NCI-H2196 (cell line): ENCODE results near the gene STON2.
A peak's percentile ranks its signal among the peaks of the same experiment; 100 is the strongest.
"Not testable (repeated sequence)": the region's sequence is repeated elsewhere in the genome, so short reads cannot be mapped to it uniquely, and the experiment has no call there.

Source experiments
- DNase-seq: peaks from one replicate; lab custom pipeline; 2025; ENCODE audit not compliant: unreplicated experiment; lab: John Stamatoyannopoulos, UW

Gene STON2

GRCh38 chr14:81224222-81224621 lies 175.9 kb downstream of the STON2 start:
- no peak for DNase-seq

GRCh38 chr14:81223788-81224187 lies 176.3 kb downstream of the STON2 start:
- not testable (repeated sequence) for DNase-seq

- DNase-seq, result no peak
Measured at GRCh38 chr14:81222691-81223090, 177.4 kb downstream of the STON2 start.

- no peak for DNase-seq
Measured at GRCh38 chr14:81222126-81222525, 178.0 kb downstream of the STON2 start.

- no peak for DNase-seq
Measured at GRCh38 chr14:81221579-81222102, 178.5 kb downstream of the STON2 start.

DNA sequence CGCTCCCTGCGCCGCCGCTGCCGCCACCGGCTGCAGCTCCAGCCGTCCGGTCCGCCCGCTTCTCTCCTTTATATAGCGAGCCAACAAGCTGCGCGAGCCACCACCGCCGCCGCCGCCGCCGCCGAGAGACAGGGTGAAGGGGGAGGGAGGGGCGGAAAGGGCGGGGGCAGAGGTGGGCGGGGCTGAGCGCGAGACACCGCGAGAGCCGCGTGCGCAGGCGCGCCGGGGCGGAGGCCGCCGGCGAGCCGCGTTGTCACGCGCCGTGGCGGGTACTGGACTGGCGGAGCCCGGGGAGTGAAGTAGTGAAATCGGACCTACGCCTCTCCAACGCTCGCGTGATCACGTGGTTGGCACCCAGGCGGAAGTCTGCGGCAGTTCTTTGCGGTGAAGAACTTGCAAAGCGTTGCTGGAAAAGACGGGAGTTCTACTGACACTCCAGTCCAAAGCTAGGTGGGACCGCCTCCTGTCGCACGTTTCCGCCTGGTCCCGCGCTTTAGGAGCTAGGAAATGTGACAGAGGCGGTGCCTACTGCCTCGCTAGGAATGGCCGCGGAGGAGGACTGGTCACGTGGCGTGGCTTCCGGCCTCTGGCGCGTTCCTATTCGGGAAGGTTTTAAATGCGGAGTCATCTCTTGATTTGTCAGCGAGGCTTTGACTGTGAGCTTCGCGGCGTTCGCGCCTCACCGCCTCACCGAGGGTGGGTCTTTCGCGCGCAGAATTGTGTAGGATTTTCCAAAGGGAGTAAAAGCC lies 179.1 kb downstream of the STON2 start, which contains the start of gene GTF2A1:
GTF2A1 (minus strand) TSS at position 130 of the 749 bp plus-strand sequence. CDS start 441 bp downstream, outside the sequence.
- DNase-seq, result peak; percentile 97

GRCh38 chr14:81220580-81220829 lies 179.6 kb downstream of the STON2 start:
- no peak for DNase-seq

DNA sequence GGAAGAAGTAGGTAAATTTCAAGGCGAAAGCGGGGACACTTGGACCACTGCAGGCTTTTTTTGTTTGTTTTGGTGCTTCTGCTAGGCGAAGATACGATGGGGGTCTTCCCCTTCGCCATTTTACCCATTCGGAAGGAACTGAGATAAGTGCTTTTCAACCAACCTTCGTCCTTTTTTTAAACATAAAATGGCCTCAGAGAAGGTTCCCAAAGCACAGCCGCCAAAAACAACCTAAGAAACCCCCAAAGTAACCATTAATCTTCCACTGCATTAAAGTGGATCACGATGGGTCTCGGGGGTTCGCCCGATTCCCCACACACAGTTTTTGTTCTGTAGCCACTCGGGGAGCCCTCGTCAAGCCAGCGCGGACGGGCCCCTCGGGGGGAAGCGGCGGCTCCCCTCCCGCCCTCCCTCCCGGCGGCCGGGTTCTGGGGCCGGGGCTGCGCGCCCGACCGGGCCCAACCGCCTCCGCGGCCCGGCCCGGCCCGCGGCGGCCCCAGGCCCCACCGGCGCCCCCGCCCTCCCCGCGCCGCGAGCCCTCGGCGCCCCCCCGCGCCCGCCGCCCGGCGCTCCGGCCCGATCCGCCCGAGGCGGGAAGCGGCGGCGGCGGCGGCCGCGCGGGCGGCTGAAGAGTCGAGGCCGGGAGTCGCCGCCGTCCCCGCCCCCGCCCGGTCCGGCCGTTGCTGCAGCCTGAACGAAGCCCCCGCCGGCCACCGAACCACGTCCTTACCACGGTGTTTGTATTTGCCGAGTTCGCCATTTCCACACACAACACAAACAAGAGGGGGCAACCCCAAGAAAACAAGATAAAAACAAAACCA lies 180.2 kb downstream of the STON2 start:
- DNase-seq, result no peak

DNA sequence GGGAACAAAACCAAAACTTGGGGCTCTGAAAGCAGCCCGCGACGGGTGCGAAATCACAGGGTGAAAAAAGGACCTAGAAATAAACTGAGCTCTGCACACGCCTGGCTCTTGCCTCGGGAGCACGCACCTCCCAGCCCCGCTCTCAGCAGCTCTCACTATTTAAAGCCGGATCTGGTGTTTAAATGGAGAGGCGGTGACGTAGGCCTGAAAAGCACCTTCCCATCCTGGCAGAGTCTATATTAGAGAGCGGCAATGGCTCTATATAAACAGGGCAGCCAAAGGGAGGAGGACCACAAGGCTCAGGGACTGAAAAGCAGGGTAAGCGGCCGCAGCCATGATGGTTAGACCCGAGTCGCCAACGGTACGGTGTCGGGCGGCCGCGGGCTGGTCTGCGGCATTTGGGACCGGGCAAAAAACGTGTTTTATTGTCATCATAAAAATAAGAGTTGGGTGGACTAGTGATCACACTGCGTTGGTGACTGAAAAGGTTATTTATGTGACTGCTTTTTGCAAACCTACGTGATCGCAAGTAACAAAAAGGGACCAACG lies 180.8 kb downstream of the STON2 start:
- DNase-seq, result peak; percentile 94

- DNase-seq, result peak; percentile 15
Measured at GRCh38 chr14:81211844-81212243, 188.3 kb downstream of the STON2 start.
